GM18502 (cell line): Measurements from ENCODE around the gene NPAS3.

Experiments used
- ATAC-seq: cut with Tn5 transposase; IDR thresholded peaks from one replicate; pipeline ENCODE4 v1.9.1; 2021; ENCODE audit warnings: mild to moderate bottlenecking; ENCODE audit not compliant: unreplicated experiment, poor library complexity

NPAS3 gene

DNA sequence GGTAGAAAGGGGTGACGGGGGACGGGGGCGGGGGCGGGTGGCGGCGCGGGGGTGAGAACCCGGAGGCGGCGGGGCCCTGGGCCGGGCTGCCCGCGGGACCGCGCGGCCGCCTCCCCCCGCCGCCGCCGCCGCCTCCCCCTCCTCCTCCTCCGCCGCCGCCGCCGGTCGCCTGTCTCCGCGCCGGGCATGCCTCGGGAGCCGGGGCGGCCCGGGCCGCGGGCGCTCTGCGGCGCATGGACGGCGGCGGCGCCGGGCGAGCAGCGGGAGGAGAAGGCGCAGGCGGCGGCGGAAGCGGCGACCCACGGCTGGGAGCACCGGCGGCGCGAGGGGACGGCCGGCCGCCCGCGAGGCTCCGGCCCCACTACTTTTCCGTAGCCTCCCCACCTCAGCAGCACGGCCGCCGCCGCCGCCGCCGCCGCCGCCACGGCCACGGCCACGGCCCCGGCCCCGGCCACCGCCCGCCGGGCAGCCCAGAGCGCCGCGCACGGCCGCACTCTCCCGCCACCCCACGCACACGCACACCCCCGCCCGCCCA, at the start of gene NPAS3:
TSS of gene NPAS3 (plus strand) at position 161 of the 535 bp plus-strand sequence.
- ATAC-seq = peak; percentile 36

- no peak for ATAC-seq
These were observed 41.5 kb upstream of the NPAS3 start for GRCh38 chr14:32896979-32897697.

- no peak for ATAC-seq
These were observed 41.0 kb upstream of the NPAS3 start for GRCh38 chr14:32897698-32898064.

- no peak for ATAC-seq
These were observed 39.8 kb upstream of the NPAS3 start for GRCh38 chr14:32898876-32899275.

DNA sequence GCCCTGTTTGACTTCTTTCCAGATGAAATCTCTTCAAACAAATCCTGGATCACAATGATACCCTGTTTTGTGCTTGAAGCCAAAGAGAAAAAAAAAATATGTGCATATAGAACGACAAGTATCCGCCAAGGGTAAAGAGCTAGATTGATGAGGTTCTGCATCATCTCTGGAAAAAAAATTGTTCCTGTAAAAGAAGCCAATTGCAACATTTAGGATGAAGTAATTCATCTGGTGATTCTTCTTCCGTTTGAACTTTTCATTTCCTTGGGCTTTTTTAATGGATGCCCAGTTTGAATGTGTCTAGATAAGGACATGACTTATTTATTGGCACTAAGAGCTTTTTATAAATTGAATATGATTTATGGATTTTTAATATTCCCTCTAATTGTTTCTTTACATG, 38.1 kb upstream of the NPAS3 start:
- no peak for ATAC-seq

- no peak for ATAC-seq
These were observed 33.7 kb upstream of the NPAS3 start for GRCh38 chr14:32905013-32905412.

- ATAC-seq = no peak
These were observed 32.0 kb upstream of the NPAS3 start for GRCh38 chr14:32906672-32907071.

DNA sequence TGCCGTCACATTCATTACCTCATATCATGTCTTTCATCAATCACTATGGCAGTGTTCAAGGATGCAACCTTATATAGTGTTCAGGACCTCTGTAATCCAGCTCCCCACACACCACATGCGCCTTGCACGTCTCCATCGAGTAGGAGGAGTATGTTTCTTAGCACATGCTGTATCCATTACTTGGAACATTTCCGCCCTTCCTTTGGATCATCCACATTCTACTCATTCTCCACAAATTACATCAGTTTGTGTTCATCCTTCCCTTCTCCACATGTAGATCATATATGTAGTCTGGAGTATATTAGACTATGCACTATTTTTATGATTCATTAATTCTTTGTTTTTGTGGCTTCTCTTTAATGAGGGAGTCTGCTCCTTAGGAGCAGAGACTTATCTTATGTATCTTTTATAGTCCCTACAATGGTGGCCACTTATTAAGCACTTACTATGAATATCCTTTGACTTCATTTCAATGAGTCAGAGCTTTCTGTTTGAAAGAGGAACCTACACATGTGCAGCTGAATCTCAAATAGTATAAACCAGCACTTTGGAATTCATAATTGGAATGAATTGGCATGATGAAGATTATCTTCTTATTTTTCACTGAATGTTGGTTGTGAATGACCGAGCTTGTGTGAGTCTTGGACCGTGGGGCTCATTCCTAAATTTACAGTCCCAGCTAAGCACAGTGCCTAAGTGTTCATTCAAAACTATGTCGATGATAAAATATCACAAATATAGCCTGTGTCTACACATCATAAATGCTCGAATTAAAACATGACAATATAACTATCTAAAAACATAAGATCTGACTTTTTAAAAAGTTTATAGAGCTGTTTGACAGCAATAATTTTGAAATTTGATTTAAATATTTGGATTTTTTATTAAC, 30.2 kb upstream of the NPAS3 start:
- ATAC-seq = no peak

- no peak for ATAC-seq
These were observed 25.0 kb upstream of the NPAS3 start for GRCh38 chr14:32913725-32914124.

DNA sequence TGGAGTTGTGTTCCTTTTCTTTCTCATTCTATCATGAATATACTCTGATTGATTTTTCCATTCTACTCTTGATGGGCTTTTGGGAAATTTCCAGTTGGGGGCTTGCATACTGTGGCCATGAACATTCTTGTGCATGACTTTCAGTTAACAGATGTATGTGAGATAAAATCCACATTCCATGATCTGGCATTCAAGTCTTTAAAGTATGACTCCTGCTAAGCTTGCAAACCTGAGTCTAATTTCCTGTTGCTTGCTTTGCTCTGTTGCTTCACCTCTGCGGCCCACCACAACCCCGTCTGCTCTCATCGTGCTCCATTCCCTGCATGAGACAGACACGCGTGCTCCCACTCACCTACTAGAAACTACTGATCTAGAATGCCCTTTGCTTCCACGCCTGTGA, 24.3 kb upstream of the NPAS3 start:
- no peak for ATAC-seq

DNA sequence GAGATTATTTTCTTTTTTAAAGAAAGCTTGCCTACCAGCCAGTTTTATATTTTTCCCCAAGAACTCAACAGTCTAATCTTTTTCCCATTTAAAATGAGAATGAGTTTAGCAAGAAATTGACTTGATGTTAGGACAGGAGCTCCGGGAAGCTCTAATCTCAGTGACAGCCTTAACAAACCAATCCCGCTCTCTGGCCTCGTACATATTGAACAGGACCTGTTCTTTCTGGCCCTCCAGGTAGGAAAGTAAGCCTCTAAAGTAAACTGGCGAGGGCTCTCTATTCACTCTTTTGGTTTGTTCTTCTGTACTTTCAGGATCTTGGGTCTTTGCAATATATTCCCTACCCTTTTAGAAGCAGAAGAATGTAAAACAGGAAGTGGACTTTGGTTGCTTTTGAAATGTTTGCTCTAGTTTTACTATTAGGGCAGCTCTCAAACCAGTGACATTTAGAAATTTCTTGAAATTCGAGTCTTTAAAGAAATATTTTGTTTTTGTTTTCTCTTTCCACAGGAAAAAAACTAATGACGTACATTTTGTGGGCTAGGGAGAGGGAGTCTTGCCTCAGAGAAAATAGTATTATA, 17.9 kb upstream of the NPAS3 start:
- ATAC-seq = no peak

- ATAC-seq = no peak
These were observed 13.2 kb upstream of the NPAS3 start for GRCh38 chr14:32925439-32925838.

GRCh38 chr14:32932302-32932913, 6.3 kb upstream of the NPAS3 start:
- no peak for ATAC-seq

- no peak for ATAC-seq
These were observed 5.6 kb upstream of the NPAS3 start for GRCh38 chr14:32932914-32933628.

GRCh38 chr14:32933629-32934072, 5.0 kb upstream of the NPAS3 start:
- no peak for ATAC-seq

GRCh38 chr14:32934073-32934880, 4.4 kb upstream of the NPAS3 start:
- ATAC-seq = no peak

- ATAC-seq = no peak
These were observed 3.6 kb upstream of the NPAS3 start for GRCh38 chr14:32934881-32935633.
